Hepatocyte (in vitro differentiated cells): ENCODE data around the gene LAMB4. TPM values are rescaled to one million over a fixed set of nuclear protein-coding genes. Genes with fewer than 3 reads are reported as not detected.

Experiments used
- DNase-seq: peaks from one replicate; pipeline ENCODE4 v3.0.0-alpha.2; 2016; ENCODE audit warnings: low spot score
- H2AFZ ChIP-seq: fragments of 200-600 bp; sonication (generic); 2 replicates; pipeline ENCODE4 v1.6.0; 2016; ENCODE audit warnings: antibody characterized with exemption, mild to moderate bottlenecking
- H3K27ac ChIP-seq: fragments of 200-600 bp; sonication (generic); 2 replicates; pipeline ENCODE4 v1.5.1; 2016; ENCODE audit warnings: mild to moderate bottlenecking
- H3K27me3 ChIP-seq: fragments of 200-600 bp; sonication (generic); 2 replicates; pipeline ENCODE4 v1.6.1; 2016
- H3K36me3 ChIP-seq: fragments of 200-600 bp; sonication (generic); replicated peaks from 2 replicates; pipeline ENCODE4 v1.5.1; 2016; ENCODE audit warnings: low read depth; ENCODE audit not compliant: insufficient read depth
- H3K4me1 ChIP-seq: fragments of 200-600 bp; sonication (generic); 2 replicates; pipeline ENCODE4 v1.5.1; 2016; ENCODE audit warnings: mild to moderate bottlenecking, moderate library complexity; ENCODE audit not compliant: insufficient read depth
- H3K4me2 ChIP-seq: fragments of 200-600 bp; sonication (generic); 2 replicates; pipeline ENCODE4 v1.6.0; 2016
- H3K4me3 ChIP-seq: fragments of 200-600 bp; sonication (generic); 2 replicates; pipeline ENCODE4 v1.5.1; 2016; ENCODE audit warnings: mild to moderate bottlenecking
- H3K79me2 ChIP-seq: fragments of 200-600 bp; sonication (generic); 2 replicates; pipeline ENCODE4 v1.6.0; 2017; ENCODE audit warnings: mild to moderate bottlenecking
- H3K9me2 ChIP-seq: fragments of 200-600 bp; sonication (generic); replicated peaks from 2 replicates; pipeline ENCODE4 v1.6.0; 2017; ENCODE audit warnings: mild to moderate bottlenecking; ENCODE audit not compliant: insufficient read depth
- H3K9me3 ChIP-seq: fragments of 200-600 bp; sonication (generic); 2 replicates; pipeline ENCODE4 v1.5.1; 2016; ENCODE audit warnings: low read depth, mild to moderate bottlenecking
- H4K20me1 ChIP-seq: fragments of 200-600 bp; sonication (generic); 2 replicates; pipeline ENCODE4 v1.6.0; 2016; ENCODE audit warnings: mild to moderate bottlenecking; ENCODE audit not compliant: insufficient read depth, poor library complexity, severe bottlenecking
- CTCF ChIP-seq: fragments of 200-600 bp; sonication (generic); IDR thresholded peaks from 2 replicates; pipeline ENCODE4 v1.5.1; 2016; ENCODE audit warnings: antibody characterized with exemption, mild to moderate bottlenecking; ENCODE audit not compliant: poor library complexity
- EZH2 ChIP-seq: fragments of 200-600 bp; sonication (generic); IDR thresholded peaks from 2 replicates; pipeline ENCODE4 v1.6.1; 2016; ENCODE audit warnings: antibody characterized with exemption, mild to moderate bottlenecking, borderline replicate concordance
- EZH2phosphoT487 ChIP-seq: fragments of 200-600 bp; sonication (generic); IDR thresholded peaks from one replicate; pipeline ENCODE4 v1.6.1; 2018; ENCODE audit warnings: antibody characterized with exemption, mild to moderate bottlenecking, low read depth, moderate library complexity; ENCODE audit not compliant: unreplicated experiment, severe bottlenecking
- WGBS: methylation state at CpG from one replicate; pipeline ENCODE4 v1.1.6; 2016; ENCODE audit warnings: low lambda C conversion rate; ENCODE audit errors: missing lambda C conversion rate; 5-methylcytosine and 5-hydroxymethylcytosine counted together
- polyA plus RNA-seq: library from polyadenylated mRNA; unstranded; fragments of >200 nt; fragmentation: Nextera tagmentation; extraction: Ambion mirVana; gene quantifications from 2 replicates; pipeline ENCODE4 v1.2.1, GENCODE V29; 2016
- total RNA-seq: library from RNA; depleted of rRNA; stranded (reverse); fragments of >200 nt; gene quantifications from 2 replicates; pipeline ENCODE4 v1.2.3, GENCODE V29; 2014

The LAMB4 gene
- total and polyA plus RNA-seq, 2 experiments from 2014 or later: 1.3 to 1.9 TPM

DNA sequence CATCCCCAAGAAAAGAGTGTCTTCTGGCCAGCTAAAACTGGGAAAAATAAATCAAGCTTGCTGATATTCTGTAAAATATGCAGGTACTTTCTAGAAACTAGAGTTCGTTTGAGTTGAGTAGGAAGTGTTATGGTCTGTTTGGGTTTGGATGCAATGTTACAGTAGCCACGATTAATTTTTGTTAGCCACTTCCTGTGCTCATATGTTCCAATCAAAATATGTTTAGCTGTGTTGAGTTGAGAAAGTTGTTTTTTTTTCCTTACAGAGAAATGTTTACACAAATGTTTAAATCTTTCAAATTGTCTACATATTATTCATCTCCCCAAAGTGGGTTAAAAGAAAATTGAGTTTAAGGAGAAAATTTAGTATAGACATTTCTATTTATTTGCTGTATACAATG, 115.9 kb downstream of the LAMB4 start:
- H3K4me3 ChIP-seq: no peak overlapping the region
- H2AFZ ChIP-seq: no peak overlapping the region
- H3K27ac ChIP-seq: no peak overlapping the region
- no peaks in the 10 kb centered on the region for H3K9me2 ChIP-seq
- H3K9me3 ChIP-seq: no peaks in the 10 kb centered on the region
- H3K36me3 ChIP-seq: no peaks in the 10 kb centered on the region
- 83% methylated on average over 2 of the region's 2 CpGs for WGBS
- no peak overlapping the region for H3K4me2 ChIP-seq
- no peak for TF ChIP-seq EZH2phosphoT487
- no peak for TF ChIP-seq EZH2
- no peak for TF ChIP-seq CTCF
- no peaks in the 10 kb centered on the region for H3K27me3 ChIP-seq
- no peaks in the 10 kb centered on the region for H3K79me2 ChIP-seq
- H3K4me1 ChIP-seq: peaks cover 39% of the 10 kb centered on the region
- H4K20me1 ChIP-seq: no peaks in the 10 kb centered on the region
- no peak for DNase-seq

GRCh38 chr7:108012499-108013430, 117.4 kb downstream of the LAMB4 start:
- WGBS: 80% methylated on average over 8 of the region's 8 CpGs
- Histone ChIP-seq H3K4me3 (no peak overlapping the region), H3K9me2 (no peaks in the 10 kb centered on the region), H2AFZ (no peak overlapping the region), H3K4me2 (peak overlapping the region; percentile 12), H3K4me1 (peaks cover 42% of the 10 kb centered on the region), H3K27ac (no peak overlapping the region), H3K36me3 (no peaks in the 10 kb centered on the region), H3K79me2 (no peaks in the 10 kb centered on the region), H3K27me3 (no peaks in the 10 kb centered on the region), H3K9me3 (no peaks in the 10 kb centered on the region), H4K20me1 (no peaks in the 10 kb centered on the region)
- DNase-seq: peak; percentile 73
- TF ChIP-seq EZH2: no peak
- TF ChIP-seq CTCF: no peak
- TF ChIP-seq EZH2phosphoT487: no peak

DNA sequence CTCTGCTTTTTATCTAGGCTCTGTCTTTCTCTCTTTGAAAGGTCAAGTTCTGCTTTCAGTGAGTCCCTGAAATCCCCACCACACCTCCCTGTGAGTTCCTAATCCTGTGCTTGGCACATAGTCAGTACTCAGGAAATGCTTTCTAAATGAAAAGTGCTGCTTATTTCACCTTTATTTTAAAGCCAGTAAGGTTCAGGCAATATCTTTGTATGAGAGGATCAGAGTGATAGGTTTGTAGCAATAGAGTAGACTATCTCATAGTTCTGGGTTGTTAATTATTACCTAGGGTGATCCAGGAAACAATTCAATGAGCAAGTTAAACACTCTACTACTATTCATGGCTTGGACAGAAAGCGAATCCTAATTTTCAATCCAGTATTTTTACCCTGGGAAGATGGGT, 119.8 kb downstream of the LAMB4 start:
- Histone ChIP-seq H4K20me1 (no peaks in the 10 kb centered on the region), H2AFZ (no peak overlapping the region), H3K4me3 (no peak overlapping the region), H3K36me3 (no peaks in the 10 kb centered on the region), H3K27me3 (no peaks in the 10 kb centered on the region), H3K79me2 (no peaks in the 10 kb centered on the region), H3K4me1 (peaks cover 52% of the 10 kb centered on the region), H3K27ac (peak overlapping the region; percentile 55), H3K9me2 (no peaks in the 10 kb centered on the region), H3K9me3 (no peaks in the 10 kb centered on the region), H3K4me2 (peak overlapping the region; percentile 13)
- 59% methylated on average over 1 of the region's 1 CpG for WGBS
- no peak for TF ChIP-seq EZH2phosphoT487
- TF ChIP-seq CTCF: no peak
- no peak for TF ChIP-seq EZH2
- no peak for DNase-seq
